ENCODE results near the gene WDHD1. TPM values are rescaled to one million over a fixed set of nuclear protein-coding genes. Genes with fewer than 3 reads are reported as not detected.
"Not testable (repeated sequence)": the region's sequence is repeated elsewhere in the genome, so short reads cannot be mapped to it uniquely, and the experiment has no call there.

WDHD1 gene
- total RNA-seq, 1 donor from 2014 or later, result 8.7 TPM

DNA sequence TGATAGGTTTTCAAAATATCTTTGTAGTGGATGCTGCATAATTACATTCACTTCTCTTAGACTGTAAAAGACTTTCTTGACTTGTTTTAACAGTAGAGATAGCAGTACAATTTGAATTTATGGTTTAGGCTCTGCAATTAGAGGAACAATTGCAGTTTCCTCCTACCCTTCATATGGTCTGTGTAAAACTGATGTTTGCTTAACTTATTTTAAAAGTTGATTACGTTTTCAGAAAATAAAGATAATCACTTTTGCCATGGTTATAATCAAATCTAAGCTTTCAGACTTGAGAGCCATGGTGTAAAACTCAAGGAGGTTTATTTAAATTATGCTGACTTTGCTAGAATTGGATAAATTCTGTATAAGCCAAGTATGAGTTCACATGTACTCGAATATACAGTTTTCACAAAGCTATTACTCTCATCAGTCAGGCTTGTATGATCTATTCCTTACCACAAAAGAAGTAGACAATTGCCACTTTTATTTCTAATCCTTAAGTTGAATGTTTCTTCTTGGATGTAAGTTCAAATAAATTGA lies 22.1 kb upstream of the WDHD1 start:
- ATAC-seq, result no peak

DNA sequence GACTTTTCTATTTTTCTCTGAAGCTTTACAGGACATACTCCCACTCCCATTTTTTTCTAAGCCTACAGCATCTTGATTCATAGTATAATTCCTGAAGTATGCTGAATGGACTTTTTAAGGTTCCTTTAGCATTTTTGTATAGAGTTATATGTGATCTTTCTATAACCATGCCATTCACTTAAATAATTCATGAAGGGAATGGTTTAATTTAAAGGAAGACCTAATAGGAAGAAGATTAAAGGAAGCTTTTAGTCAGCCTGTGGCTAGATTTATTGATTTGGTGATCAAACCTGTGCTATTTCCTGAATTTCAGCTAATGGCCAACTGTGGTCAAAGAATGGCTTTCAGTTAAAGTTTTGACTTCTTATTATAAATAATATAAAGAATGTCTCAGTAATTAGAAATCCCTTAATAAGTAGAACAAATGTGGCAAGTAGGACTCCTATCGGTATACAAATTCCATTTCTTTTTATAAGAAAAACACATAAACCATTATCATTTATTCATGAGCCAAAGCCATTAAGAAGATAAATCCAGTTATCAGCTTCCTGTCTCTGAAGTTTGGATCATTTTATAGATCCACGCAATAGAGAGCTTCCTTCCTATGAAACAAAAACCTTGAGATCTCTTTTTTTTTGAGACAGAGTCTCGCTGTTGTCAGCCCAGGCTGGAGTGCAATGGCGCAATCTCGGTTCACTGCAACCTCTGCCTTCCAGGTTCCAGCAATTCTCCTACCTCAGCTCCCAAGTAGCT lies 20.6 kb upstream of the WDHD1 start:
- ATAC-seq, result no peak

DNA sequence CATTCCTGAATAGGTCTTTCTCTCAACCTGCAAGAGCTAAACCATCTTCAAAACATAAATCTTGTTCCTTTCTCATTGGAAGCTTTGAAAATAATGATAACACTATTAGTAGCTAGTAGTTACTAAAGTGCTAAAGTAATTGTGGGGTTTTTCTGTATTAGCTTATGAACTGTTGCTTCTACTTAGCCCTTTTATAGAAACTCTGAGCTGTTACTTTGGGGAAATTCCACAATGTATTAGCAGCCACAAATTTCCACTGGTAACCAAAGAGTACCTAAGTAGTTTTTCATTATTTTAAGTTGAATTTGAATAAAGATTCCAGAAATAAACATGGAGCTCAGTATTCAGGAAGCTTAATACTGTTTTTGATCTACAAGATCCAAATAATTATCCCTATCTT lies 18.2 kb upstream of the WDHD1 start:
- ATAC-seq, result no peak

DNA sequence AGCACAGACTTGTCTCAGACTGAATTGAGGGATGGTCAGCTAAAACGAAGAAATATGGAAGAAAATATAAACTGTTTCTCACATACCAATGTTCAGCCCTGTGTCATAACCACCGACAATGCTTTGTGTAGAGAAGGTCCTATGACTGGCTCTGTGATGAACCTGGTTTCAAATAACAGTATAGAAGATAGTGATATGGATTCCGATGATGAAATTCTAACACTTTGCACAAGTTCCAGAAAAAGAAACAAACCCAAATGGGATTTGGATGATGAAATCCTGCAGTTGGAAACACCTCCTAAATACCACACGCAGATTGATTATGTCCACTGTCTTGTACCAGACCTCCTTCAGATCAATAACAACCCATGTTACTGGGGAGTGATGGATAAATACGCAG lies 16.6 kb upstream of the WDHD1 start:
- ATAC-seq, result no peak

DNA sequence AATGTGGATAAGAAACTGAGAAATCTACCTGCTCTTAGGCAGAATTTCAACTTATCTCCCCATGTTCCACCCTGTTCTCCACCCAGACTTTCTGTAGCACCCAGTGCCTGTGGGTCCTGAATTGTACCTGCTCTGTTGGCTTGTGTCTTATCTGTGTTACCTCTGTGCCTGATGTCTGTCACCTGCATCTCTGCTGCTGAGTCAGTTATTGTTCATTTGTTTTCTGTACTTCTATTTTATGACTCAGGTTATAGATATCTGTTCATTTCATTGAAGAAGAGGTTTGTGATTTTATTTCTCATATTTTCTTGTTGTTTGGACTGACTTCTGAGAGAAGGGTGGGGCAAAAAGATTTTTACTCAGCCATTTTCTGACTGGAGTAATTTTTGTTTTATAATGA lies 11.8 kb upstream of the WDHD1 start:
- no peak for ATAC-seq

DNA sequence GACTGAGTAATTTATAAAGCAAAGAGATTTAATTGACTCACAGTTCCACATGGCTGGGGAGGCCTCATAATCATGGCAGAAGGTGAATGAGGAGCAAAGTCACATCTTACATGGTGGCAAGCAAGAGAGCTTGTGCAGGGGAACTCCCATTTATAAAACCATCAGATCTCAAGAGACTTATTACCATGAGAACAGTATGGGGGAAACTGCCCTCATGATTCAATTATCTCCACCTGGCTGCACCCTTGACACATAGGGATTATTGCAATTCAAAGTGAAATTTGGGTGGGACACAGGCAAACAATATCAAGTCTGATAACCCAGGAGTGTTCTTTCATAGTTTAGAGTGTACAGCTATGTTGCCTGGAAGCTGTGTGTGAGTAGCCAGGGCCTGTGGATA lies 11.1 kb upstream of the WDHD1 start:
- not testable (repeated sequence) for ATAC-seq

DNA sequence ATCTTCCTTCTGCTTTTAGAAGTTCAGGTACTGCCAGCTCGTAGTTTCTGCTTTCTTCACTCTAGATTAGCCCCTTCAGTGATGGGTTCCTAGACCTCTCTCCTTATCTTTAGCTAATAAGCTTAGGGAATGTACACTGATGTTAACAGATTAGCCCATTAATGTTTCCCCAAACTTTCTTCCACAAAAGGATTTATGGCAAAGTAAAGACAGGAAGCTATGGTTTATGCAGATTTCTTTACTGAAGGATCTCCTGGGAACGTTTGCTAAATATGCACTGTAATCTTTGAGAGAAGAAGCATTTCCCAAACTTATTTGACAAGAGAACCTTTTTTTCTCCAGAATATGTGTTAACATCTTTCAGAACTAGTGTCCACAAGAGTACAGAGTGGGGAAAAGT lies 4.3 kb upstream of the WDHD1 start:
- no peak for ATAC-seq

DNA sequence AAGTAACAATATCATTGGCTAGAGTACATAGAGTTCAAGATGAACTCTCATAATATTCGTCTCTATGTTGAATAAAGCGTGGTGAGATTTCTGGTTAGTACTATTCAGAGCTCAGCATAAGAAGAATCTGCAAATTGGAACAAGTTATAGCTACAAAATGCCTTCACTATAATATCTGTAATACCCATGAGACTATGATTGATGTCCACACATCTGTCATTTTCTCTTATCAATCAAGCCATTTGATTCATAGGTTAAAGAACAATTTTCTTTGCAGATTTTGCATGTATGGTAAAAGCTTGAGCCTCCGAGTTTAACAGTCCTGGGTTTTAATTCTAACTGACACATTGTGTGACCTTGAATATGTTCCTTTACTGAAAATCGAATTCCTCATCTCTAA lies 1.6 kb upstream of the WDHD1 start:
- no peak for ATAC-seq

DNA sequence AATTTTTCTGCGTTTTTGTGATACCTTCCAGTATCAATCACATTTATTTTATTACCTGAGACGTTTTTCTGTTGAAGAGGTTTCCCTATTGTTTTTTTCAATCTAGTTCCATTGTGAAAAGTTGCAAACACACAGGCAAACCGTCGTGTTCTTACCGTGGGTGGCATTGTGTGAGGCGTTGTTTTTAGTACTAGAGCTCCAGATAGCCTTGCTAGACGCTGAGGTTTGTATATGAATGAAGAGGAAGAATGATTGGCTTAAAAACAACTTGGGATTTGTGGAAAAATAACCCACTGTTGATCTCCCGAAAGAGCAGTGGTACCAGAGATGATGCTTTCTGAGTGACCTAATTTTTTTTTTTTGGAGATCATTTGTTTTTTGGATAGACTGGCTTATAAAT lies 1.2 kb upstream of the WDHD1 start:
- no peak for ATAC-seq

DNA sequence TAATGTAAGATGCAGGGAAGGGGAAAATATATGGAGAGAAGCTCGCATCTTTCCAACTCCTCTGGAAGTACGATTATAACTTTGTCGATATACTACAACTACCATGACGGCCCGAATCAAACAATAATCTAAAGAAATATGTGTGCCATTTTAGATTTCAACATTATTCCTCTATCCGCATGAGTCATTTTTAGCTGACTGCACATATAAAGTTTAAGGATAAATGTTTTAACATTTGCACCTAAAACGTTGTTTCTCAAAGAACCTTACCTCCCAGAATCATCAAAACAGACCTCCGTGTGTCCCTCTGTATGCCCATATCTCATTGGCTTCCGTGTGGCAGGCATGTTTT lies 482 bp downstream of the WDHD1 start:
- no peak for ATAC-seq

DNA sequence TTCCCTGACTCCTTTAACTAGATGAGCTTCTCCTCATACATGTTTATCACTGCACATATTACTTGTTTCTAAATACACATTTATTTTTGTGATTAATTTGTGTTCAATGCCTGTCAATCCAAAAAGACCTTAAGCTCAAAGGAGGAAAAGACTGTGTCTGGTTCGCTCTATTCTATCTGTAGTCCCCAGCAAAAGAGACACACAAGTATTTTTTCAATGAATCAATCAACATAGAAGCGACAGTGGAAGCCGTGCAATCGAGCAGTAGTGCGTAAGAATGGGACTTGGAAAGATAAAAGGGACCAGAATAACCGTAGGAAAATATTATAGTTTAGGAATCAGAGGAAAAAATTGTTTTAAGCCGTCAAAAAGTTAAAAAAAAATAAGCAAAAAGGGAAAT lies 951 bp downstream of the WDHD1 start:
- ATAC-seq, result no peak

DNA sequence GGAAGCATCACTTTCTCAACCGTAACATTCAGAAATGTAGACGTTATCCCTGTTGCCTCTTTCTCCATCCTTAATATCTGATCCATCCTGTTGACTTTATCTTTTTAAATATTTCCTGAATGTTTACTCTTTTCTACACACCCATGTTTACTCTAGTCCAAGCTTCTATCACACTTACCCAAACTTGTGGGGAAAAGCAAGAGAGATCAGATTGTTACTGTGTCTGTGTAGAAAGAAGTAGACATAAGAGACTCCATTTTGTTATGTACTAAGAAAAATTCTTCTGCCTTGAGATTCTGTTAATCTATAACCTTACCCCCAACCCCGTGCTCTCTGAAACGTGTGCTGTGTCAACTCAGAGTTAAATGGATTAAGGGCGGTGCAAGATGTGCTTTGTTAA lies 2.5 kb downstream of the WDHD1 start:
- ATAC-seq, result not testable (repeated sequence)

DNA sequence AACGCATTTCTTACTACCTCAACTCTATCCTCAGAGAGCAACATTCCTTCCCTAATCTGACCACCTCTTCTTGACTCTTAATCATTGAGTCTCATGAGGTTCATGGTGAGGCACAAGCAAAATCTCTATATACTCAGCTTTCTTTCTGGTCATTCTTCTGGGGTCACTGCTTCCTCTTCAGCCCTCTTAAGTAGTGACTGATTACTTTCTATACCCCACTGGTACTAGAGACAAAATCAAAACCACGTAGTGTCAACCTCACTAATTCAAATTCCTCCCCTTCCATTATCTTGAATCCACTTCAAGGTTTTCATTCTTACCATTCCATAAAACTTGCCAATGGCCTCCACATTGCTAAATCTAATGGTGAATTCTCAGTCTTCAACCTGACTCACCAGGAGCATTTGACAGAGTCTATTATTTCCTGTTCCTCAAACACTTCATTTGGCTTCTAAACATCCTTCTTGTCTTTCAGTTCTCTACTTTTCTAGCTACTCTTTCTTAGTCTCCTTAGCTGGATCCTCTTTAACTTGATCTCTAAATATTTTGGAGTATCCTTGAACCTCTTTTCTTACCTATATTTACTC lies 6.8 kb downstream of the WDHD1 start:
- ATAC-seq, result no peak

DNA sequence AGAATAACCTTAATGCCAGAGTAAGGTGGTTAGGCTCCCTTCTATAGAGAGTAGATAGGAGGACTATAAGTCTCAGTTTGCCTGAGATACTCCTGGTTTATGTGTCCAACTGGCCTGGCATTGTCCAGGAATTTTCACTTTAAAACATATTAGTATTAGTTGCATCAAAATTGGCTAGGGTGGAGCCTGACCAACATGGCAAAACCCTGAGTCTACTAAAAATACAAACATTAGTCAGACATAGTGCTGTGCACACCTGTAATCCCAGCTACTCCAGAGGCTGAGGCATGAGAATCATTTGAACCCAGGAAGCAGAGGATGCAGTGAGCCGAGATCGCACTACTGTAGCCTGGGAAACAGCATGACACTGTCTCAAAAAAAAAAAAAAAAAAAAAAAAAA lies 11.9 kb downstream of the WDHD1 start:
- no peak for ATAC-seq

DNA sequence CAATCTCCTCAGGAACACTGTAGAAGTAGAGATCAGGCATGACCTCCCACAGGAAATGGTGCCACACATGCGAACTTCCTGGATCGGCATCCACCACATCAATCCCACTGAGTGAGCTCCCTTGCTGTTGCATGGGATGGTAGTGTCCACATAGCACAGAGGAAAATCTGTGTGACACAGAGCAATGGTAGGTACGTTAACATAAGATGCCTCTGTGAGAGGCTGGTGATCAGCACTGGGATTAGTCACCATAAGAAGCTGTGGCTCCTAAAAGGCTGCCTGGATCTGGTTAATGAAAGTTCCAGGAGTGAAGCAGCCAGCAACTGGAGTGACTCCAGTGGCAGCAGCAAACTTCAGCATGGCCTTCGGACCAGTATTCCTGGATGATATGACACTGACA lies 21.8 kb downstream of the WDHD1 start:
- no peak for ATAC-seq

DNA sequence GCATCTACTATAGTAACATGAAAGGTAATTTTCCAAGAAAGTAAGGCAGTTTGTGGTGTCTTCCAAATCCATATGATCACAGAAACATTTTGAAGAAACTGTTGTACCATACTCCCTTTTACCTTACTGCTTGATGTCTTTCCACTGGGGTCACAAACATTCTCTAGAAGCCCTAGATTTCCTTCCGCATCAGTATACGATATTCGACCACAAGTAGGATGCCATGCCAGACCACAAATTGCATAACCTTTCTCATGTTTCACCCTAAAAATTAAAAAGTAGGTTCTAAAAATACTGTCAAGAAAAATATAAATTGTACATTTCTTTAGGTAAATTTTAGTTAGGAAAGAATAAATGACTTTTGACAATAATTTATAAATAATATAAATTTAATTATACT lies 26.5 kb downstream of the WDHD1 start:
- ATAC-seq, result no peak

DNA sequence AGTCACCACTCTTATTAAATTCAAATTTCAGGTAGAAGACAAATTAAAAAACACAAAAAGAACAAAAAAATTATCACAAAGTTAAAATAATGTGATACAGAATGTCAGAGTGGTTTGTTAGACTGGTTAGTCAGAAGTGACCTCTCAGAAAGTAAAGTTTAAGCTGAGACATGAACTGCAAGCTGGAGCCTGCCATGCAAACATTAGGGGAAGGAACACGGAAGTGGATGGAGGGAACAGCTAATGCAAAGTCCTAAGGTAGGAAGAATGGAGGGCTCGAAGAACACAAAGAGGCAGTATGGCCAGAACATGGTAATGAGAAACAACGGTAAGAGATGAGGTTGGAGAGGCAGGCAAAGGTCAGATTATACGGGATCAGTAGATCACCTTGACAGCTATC lies 41.7 kb downstream of the WDHD1 start:
- peak; percentile 67 for ATAC-seq

DNA sequence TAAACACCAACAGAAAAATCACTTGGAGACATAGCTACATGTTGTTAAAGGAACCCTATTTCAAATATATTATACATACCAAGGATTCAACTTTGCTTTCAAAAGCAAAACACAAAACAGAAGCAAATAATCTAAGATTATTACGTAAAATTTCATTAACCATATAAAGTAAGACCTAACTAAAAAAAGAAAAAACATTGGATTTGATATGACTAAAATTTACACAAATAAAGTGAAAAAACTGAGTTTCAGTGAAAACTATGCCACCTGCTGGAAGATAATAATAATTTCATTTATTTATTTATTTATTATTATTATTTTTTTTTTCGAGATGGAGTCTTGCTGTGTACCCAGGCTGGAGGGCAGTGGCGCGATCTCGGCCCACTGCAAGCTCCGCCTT lies 45.2 kb downstream of the WDHD1 start:
- ATAC-seq, result no peak

DNA sequence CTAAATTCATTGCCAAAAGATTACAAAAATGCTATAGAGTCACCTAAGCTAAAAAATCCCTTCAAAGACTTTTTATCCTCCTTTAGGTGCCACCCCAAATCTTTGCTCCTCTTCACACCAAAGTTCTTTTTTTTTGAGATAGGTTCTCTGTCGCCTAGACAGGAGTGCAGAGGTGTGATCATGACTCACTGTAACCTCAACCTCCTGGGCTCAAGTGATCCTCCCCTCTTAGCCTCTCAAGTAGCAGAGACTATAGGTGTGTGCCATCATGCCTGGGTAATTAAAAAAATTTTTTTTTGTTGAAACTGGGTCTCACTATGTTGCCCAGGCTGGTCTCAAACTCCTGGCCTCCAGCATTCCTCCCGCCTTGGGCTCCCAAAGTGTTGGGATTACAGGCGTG lies 47.9 kb downstream of the WDHD1 start:
- ATAC-seq, result no peak

DNA sequence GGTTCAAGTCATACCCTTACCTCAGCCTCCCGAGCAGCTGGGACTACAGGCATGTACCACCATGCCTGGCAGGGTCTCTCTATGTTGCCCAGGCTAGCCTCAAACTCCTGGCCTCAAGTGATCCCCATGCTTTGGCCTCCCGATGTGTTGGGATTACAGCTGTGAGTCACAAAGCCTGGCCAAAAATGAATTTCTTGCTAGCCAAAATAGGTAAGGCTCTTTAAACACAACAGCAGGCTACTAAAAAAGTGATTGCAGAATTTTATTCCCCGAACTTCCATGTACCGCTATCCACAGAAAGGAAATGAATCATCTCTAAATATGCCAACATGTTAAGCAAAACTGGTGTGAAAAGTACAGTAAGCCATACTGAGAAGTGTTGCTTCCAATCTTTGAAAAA lies 50.6 kb downstream of the WDHD1 start:
- ATAC-seq, result no peak

DNA sequence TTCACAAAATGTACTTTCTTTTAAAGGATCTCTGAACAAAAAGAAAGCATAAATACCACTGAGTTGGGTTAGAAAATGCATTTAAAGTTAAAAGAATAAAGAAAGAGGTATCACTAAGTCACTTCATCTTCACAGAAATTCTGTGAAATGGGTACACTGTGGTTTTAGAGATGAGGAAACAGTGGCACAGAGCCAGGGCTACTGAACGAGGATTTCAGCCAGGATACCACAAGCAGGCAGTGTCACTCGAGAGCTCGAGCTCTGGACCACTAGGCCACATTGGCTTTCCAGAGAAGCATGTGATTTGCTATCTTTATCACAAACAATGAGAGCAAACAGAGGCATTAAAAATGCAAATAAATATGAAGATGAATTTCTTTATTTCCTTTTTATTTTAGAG lies 51.0 kb downstream of the WDHD1 start:
- no peak for ATAC-seq

DNA sequence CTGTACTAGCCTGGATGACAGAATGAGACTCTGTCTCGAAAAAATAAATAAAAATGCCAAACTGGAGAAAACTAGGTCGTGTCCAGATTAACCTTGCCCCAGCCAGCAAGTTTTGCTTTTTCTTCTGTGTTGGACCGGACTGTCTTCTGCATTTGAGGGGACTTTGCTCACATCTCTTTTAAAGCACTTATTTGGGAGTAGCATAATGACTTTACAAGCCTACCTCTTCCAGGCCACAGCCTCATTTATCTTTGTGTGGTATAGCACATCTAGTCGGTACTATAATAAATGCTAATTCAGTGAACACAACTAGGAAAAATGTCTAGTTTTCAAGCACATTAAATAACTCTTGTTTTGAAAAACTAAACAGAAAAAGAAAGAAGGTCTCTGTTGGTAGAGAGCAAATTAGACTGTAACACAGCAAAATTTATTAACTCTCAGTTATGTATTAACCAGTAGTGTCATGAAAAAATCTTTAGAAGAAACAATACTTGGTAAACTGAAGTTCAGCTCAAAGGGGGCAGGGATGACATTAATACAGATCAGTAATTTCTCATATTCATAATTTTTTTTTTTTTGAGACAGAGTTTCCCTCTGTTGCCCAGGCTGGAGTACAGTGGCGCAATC lies 52.0 kb downstream of the WDHD1 start:
- ATAC-seq, result no peak

DNA sequence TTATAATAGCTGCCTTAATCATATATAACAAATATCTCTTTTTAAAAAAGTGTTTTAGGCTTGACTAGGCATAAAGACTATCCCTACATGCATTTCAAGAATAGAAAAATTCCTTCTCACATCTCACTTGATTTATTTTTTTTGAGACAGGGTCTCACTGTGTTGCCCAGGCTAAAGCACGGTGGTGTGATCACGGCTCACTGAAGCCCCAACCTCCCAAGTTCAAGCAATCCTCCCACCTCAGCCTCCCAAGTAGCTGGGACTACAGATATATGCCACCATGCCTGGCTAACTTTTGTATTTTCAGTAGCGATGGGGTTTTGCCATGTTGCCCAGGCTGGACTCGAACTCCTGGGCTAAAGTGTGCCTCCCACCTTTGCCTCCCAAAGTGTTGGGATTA lies 59.4 kb downstream of the WDHD1 start:
- ATAC-seq, result no peak

DNA sequence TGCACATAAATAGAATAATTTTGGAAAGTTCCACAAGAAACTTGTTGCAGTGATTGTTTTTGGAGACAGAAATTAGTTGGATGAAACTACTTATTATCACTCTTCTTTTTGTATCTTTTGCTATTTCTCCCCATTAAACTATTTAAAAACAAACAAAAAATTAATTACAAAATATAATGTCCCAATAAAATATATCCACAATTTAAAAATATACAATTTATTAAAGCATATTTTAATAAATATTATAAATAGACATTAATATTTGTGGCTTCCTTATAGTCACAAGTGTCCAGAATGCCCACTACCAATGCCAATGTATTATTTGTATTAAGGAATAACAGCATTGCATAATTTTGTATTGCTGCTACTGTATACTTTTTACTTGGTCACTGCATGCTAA lies 71.8 kb downstream of the WDHD1 start:
- no peak for ATAC-seq
